ENCODE measurements around the gene GALNT18.

GALNT18 gene

GRCh38 chr11:11592146-11592684, 29.6 kb downstream of the GALNT18 start:
- DNase-seq (ENCODE audit: extremely low spot score, insufficient read length, low read depth) (no peak), FAIRE-seq (no peak)

- DNase-seq (ENCODE audit: extremely low spot score, insufficient read length, low read depth) = no peak
- no peak for FAIRE-seq
These were observed 32.4 kb downstream of the GALNT18 start for GRCh38 chr11:11589437-11589836.

- FAIRE-seq (no peak), DNase-seq (ENCODE audit: extremely low spot score, insufficient read length, low read depth) (no peak)
These were observed 32.9 kb downstream of the GALNT18 start for GRCh38 chr11:11588891-11589290.

GRCh38 chr11:11588243-11588642, 33.6 kb downstream of the GALNT18 start:
- FAIRE-seq = no peak

GRCh38 chr11:11587122-11587521, 34.7 kb downstream of the GALNT18 start:
- FAIRE-seq (no peak), DNase-seq (ENCODE audit: extremely low spot score, insufficient read length, low read depth) (no peak)

More at GRCh38 chr11:11588243-11588642, 33.6 kb downstream of the GALNT18 start:
- no peak for DNase-seq (ENCODE audit: extremely low spot score, insufficient read length, low read depth)

- FAIRE-seq = no peak
- DNase-seq (ENCODE audit: extremely low spot score, insufficient read length, low read depth) = no peak
These were observed 35.3 kb downstream of the GALNT18 start for GRCh38 chr11:11586465-11586864.

- FAIRE-seq = no peak
- DNase-seq (ENCODE audit: extremely low spot score, insufficient read length, low read depth) = no peak
These were observed 36.9 kb downstream of the GALNT18 start for GRCh38 chr11:11584937-11585336.

GRCh38 chr11:11584530-11584810, 37.3 kb downstream of the GALNT18 start:
- no peak for DNase-seq (ENCODE audit: extremely low spot score, insufficient read length, low read depth)
- no peak for FAIRE-seq

GRCh38 chr11:11583801-11584529, 37.8 kb downstream of the GALNT18 start:
- FAIRE-seq (no peak), DNase-seq (ENCODE audit: extremely low spot score, insufficient read length, low read depth) (no peak)

GRCh38 chr11:11582011-11582701, 39.6 kb downstream of the GALNT18 start:
- no peak for FAIRE-seq
- no peak for DNase-seq (ENCODE audit: extremely low spot score, insufficient read length, low read depth)

GRCh38 chr11:11581481-11581880, 40.3 kb downstream of the GALNT18 start:
- DNase-seq (ENCODE audit: extremely low spot score, insufficient read length, low read depth) (no peak), FAIRE-seq (no peak)

- FAIRE-seq (no peak), DNase-seq (ENCODE audit: extremely low spot score, insufficient read length, low read depth) (no peak)
These were observed 40.9 kb downstream of the GALNT18 start for GRCh38 chr11:11580841-11581411.

GRCh38 chr11:11580012-11580411, 41.8 kb downstream of the GALNT18 start:
- DNase-seq (ENCODE audit: extremely low spot score, insufficient read length, low read depth) (no peak), FAIRE-seq (no peak)

GRCh38 chr11:11579012-11579988, 42.5 kb downstream of the GALNT18 start:
- DNase-seq (ENCODE audit: extremely low spot score, insufficient read length, low read depth) = no peak
- FAIRE-seq = no peak

GRCh38 chr11:11577932-11578911, 43.6 kb downstream of the GALNT18 start:
- DNase-seq (ENCODE audit: extremely low spot score, insufficient read length, low read depth) = no peak

GRCh38 chr11:11577251-11577855, 44.5 kb downstream of the GALNT18 start:
- DNase-seq (ENCODE audit: extremely low spot score, insufficient read length, low read depth) (no peak), FAIRE-seq (peak; percentile 58)

More at GRCh38 chr11:11577932-11578911, 43.6 kb downstream of the GALNT18 start:
- FAIRE-seq = no peak

- DNase-seq (ENCODE audit: extremely low spot score, insufficient read length, low read depth) = no peak
- FAIRE-seq = no peak
These were observed 47.2 kb downstream of the GALNT18 start for GRCh38 chr11:11574373-11575287.

All from GM18507 (cell line).